ENCODE measurements around the gene ZBTB16. TPM values are rescaled to one million over a fixed set of nuclear protein-coding genes. Genes with fewer than 3 reads are reported as not detected.

ZBTB16 gene
- total and polyA plus RNA-seq, 8 donors, result 3.4 to 55.6 (median 9.5) TPM

DNA sequence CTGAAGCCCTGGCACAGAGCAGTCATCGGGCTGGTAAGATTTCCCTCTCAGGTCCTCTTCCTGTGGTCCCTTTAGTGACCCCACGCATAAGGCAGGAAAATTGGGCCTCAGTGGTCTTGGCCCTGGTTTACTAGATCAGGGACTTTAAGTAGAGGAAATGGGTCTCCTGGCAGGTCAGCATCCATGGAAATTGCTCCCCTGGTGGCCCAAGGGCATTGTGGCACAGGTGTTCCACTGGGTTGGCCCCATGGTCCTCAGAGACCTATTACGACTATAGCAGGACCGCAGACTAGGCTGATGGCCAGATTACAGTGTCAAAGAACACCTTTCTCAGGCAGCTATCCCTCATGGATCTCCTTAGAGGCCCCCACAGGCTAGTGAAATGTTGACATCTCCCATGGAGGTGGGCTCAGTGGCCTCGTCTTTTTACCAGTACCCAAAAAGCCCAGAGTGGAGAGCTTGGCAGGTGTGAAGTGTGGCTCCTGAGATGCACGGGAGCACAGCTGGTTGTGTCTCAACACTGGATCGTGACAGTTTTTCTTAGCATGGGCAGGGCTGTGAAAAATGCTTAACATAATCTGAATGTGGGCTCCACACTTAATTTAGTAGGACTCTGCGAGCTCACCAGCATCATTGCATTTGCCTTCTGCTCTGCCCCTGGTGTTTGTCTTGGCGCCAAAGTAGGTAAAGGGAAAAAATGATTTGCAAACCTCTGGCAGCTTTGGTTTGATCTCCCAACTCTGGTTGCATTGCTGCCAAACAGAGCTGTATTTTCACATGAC, 74.2 kb downstream of the ZBTB16 start:
- no peak for ATAC-seq
- intact Hi-C loops (cut with DNase I), result no loop called here
- Histone ChIP-seq H3K36me3 (peaks cover 0 to 3% of the 10 kb centered on the region in 2 donors), H3K27ac (peak overlapping the region in 1 of 2 donors; percentile 90), H3K9me3 (no peaks in the 10 kb centered on the region), H3K4me1 (peaks cover 31 to 100% of the 10 kb centered on the region in 2 donors), H3K27me3 (no peaks in the 10 kb centered on the region), H3K4me3 (no peak overlapping the region)
- DNase-seq, result no peak
- TF ChIP-seq CTCF (IDR thresholded peaks at IDR 0.05), result no peak

GRCh38 chr11:114134870-114135269, 75.4 kb downstream of the ZBTB16 start:
- intact Hi-C loops (cut with DNase I), result no loop called here
- ATAC-seq, result peak; percentile 42
- no peak for DNase-seq
- no peak for TF ChIP-seq CTCF (IDR thresholded peaks at IDR 0.05)
- peak overlapping the region; percentile 17 to 90 for H3K27ac ChIP-seq
- no peaks in the 10 kb centered on the region for H3K27me3 ChIP-seq
- H3K4me1 ChIP-seq, result peaks cover 25 to 100% of the 10 kb centered on the region in 2 donors
- no peak overlapping the region for H3K4me3 ChIP-seq
- peaks cover 0 to 3% of the 10 kb centered on the region in 2 donors for H3K36me3 ChIP-seq
- H3K9me3 ChIP-seq, result no peaks in the 10 kb centered on the region

DNA sequence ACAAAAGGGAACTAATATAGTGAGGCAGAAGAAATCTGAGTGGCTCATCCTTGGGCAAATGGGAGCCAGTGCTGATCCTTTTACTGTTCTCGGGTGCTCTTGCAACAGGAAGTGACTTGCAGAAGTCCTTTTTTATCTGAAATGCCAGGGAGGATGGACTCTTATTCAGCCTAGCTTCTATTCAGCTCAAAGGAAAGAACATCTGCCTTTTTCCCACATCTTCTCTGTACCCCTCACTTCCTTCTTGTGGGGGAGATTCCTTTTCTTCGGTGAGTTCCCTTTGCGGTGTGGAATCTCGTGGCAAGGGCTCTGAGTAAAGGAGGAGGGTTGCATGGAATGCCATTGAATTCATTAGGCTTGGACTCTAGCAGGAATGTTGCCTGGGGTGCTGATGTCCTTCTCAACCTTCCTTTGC, 76.2 kb downstream of the ZBTB16 start:
- intact Hi-C loops (cut with DNase I), result no loop called here
- peak overlapping the region in 1 of 2 donors; percentile 9 for H3K4me3 ChIP-seq
- DNase-seq (no peak), ATAC-seq (peak; percentile 42)
- H3K27me3 ChIP-seq, result no peaks in the 10 kb centered on the region
- H3K9me3 ChIP-seq, result no peaks in the 10 kb centered on the region
- peaks cover 21 to 100% of the 10 kb centered on the region in 2 donors for H3K4me1 ChIP-seq
- peak overlapping the region; percentile 10 to 90 for H3K27ac ChIP-seq
- peaks cover 0 to under 1% of the 10 kb centered on the region in 2 donors for H3K36me3 ChIP-seq
- TF ChIP-seq CTCF (IDR thresholded peaks at IDR 0.05), result no peak

DNA sequence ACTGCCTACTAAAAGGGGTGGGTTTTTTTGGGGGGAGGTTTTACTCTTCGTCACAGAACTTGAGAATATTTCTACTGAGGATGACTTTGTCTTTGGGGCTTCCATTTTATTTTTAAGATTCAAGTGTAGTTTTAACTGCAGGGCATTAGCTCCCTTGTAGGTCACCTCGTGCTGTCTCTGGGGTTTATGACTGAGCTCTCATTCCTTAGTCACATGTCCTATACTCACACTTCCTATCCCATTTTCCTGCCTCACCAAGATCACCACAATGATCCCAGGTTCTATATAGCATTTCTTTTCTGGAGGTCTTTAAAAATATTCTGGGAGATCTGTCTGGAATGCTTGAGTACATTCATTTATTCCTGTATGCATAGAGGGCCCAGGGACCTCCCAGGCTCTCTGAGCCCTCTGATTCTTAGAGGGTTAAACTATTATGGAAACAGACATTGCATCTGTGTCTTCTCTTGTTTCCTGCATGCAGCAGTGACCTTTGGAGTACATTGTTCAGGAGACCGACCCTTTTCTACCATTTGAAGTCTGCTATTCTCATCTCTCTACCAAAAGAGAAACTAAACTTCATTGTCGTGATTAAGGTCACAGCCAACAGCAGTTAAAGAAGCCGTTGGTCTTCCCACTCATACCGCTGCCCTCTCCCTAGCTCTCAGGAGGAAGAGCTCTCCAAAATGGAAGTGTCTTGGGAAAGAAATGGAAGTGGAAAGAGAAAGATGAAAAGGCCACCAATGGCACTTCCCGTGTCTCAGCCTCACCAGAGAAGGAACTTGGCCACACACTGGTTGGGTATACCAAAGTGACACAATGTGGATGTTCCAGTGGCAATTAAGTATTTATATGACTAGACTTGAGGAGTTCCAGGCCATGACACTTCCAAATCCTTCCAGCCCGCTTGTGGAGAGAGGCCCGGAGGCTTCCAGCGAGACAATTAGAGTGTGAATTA, 77.5 kb downstream of the ZBTB16 start:
- intact Hi-C loops (cut with DNase I), result no loop called here
- ATAC-seq, result no peak
- H3K27ac ChIP-seq, result peak overlapping the region in 1 of 2 donors; percentile 90
- H3K27me3 ChIP-seq, result no peaks in the 10 kb centered on the region
- no peak for DNase-seq
- H3K36me3 ChIP-seq, result peaks cover 0 to 5% of the 10 kb centered on the region in 2 donors
- peaks cover 19 to 100% of the 10 kb centered on the region in 2 donors for H3K4me1 ChIP-seq
- no peak overlapping the region for H3K4me3 ChIP-seq
- TF ChIP-seq CTCF (IDR thresholded peaks at IDR 0.05), result no peak
- no peaks in the 10 kb centered on the region for H3K9me3 ChIP-seq

DNA sequence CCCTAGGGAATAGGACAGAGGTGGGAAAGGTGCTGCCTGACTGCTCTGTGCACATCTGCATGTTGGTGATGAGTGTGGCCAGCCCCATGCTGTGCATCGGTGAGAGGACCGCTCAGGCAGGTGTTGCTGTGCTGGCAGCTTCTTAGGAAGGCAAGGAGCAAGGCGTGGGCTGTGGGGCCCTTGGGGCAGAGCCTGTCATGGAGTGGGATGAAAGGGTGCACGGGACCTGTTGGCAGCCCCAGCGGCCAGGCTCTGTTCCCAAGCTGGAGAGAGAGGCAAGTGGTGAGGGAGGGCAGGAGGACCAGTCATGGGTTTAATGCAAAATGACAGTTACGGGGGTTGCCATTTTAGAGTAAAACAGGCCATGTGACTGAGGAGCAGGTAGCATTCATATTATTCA, 78.3 kb downstream of the ZBTB16 start:
- Histone ChIP-seq H3K27ac (peak overlapping the region in 1 of 2 donors; percentile 90), H3K4me3 (no peak overlapping the region), H3K9me3 (no peaks in the 10 kb centered on the region), H3K4me1 (peaks cover 17 to 98% of the 10 kb centered on the region in 2 donors), H3K36me3 (peaks cover 0 to 5% of the 10 kb centered on the region in 2 donors), H3K27me3 (no peaks in the 10 kb centered on the region)
- intact Hi-C loops (cut with DNase I), result no loop called here
- no peak for ATAC-seq
- no peak for DNase-seq
- TF ChIP-seq CTCF (IDR thresholded peaks at IDR 0.05), result no peak

Data from left lung (tissue), 10 donors.